ENCODE data around the gene PDGFRB.

DNA sequence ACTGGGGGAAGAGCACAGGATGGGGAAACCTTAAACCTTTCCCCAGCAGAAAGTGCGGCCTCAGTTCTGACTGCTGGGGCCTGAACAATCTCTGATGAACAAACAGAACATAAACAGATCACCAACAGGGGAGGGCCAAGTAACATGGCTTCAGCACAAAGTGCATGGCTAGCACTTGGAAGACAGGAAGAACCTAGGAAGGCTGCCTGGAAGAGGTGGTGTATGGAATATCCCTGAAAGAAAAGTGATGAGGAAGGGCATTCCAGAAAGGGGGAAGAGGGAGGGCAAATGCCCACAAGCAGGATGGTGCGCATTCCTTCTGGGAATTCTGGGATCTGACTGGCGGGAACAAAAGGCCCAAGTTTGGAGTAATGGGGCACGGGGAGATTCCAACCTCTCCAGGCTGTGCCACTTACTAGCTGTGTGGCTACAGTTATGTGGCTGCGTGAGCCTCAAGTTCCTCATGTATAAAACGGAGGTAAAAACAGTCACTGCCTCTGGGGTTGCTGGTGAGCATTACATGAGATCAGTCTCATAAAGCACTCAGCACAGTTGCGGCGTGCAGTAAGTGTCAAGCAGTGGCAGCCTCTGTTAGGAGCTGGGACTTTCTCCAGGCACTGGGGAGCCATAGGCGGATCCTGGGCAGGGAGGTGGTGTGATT is 1.6 kb downstream of the PDGFRB start:
- TF ChIP-seq, protein P1, sequence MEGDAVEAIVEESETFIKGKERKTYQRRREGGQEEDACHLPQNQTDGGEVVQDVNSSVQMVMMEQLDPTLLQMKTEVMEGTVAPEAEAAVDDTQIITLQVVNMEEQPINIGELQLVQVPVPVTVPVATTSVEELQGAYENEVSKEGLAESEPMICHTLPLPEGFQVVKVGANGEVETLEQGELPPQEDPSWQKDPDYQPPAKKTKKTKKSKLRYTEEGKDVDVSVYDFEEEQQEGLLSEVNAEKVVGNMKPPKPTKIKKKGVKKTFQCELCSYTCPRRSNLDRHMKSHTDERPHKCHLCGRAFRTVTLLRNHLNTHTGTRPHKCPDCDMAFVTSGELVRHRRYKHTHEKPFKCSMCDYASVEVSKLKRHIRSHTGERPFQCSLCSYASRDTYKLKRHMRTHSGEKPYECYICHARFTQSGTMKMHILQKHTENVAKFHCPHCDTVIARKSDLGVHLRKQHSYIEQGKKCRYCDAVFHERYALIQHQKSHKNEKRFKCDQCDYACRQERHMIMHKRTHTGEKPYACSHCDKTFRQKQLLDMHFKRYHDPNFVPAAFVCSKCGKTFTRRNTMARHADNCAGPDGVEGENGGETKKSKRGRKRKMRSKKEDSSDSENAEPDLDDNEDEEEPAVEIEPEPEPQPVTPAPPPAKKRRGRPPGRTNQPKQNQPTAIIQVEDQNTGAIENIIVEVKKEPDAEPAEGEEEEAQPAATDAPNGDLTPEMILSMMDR (optimal IDR thresholded peaks at IDR 0.05 in 1 of 3, IDR thresholded peaks at IDR 0.05 in 1 of 3, conservative IDR thresholded peaks at IDR 0.05 in 1 of 3; ENCODE audit: extremely low read depth in 1 of 3, insufficient read depth in 2 of 3, low read length in 3 of 3), result no peak
- TF ChIP-seq EZH2 (IDR thresholded peaks at IDR 0.05; ENCODE audit: low read length), result no peak
